Left ventricle myocardium inferior (tissue), 1 donor: ENCODE measurements around the gene NDEL1. TPM values are rescaled to one million over a fixed set of nuclear protein-coding genes. Genes with fewer than 3 reads are reported as not detected.

Experiments used
- DNase-seq: peaks from one replicate; pipeline ENCODE4 v3.0.0-alpha.2; 2020
- H3K27ac ChIP-seq: fragments of 200-600 bp; replicated peaks from 2 replicates; pipeline ENCODE4 v1.8.0; 2021
- H3K27me3 ChIP-seq: fragments of 200-600 bp; 2 replicates; pipeline ENCODE4 v1.8.0; 2021; ENCODE audit warnings: low read depth
- H3K36me3 ChIP-seq: fragments of 200-600 bp; 2 replicates; pipeline ENCODE4 v1.8.0; 2021
- H3K4me1 ChIP-seq: fragments of 200-600 bp; 2 replicates; pipeline ENCODE4 v1.8.0; 2021
- H3K4me3 ChIP-seq: fragments of 200-600 bp; 2 replicates; pipeline ENCODE4 v1.8.0; 2021; ENCODE audit warnings: mild to moderate bottlenecking, moderate library complexity
- H3K9me3 ChIP-seq: fragments of 200-600 bp; replicated peaks from 2 replicates; pipeline ENCODE4 v1.8.0; 2021
- intact Hi-C: fragments of 100-400 bp; cut with micrococcal nuclease; formaldehyde crosslinking; loops from one replicate; pipeline ENCODE4 v1.11.0; 2022
- total RNA-seq: library from RNA; stranded (reverse); fragmentation: NEBNext Ultra II Directional; extraction: Animal tissue kit (Norgen Biotek cat#: 25700); gene quantifications from one replicate; pipeline ENCODE4 v1.2.1, GENCODE V29; 2021
- TF ChIP-seq, protein P1 (sequence below): fragments of 200-600 bp; IDR thresholded peaks from 2 replicates; pipeline ENCODE4 v1.8.0; 2021; ENCODE audit warnings: antibody characterized with exemption, mild to moderate bottlenecking, borderline replicate concordance
- donor health status: DM: no; HTN: yes; CAD: no; lungs with severe emphysema.

Gene NDEL1
- total RNA-seq, 1 donor from 2014 or later = 25.0 TPM

DNA sequence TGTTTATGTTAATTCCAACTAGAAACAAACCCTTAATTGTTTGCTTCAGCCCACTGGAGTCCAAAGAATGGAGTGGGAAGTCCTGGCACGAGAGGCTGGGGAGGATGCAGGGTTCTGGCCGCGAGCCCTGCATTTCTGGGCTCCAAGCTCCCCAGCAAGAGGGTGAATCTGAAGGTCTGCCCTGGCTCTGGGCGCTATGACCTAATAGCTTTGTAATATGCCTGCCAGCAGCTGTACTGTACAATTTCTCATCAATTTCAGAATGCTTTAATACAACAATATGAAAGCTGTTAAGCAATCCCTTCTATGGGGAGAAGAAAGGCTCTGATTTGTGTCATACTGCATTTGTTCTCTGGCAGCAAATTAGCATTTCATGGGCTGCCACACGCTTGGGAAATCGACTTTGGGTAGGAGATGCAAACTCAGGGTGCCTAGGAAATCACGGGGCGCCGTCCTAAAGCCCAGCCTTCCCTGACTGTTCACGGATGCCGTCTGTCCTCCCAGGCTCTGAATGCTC lies 43.8 kb downstream of the NDEL1 start:
- Histone ChIP-seq H3K4me3 (no peak overlapping the region), H3K9me3 (peaks cover 2% of the 10 kb centered on the region), H3K27me3 (no peaks in the 10 kb centered on the region), H3K36me3 (peaks cover 98% of the 10 kb centered on the region), H3K27ac (peak overlapping the region; percentile 66), H3K4me1 (peaks cover 11% of the 10 kb centered on the region)
- intact Hi-C loops = no loop called here
- TF ChIP-seq, protein P1, sequence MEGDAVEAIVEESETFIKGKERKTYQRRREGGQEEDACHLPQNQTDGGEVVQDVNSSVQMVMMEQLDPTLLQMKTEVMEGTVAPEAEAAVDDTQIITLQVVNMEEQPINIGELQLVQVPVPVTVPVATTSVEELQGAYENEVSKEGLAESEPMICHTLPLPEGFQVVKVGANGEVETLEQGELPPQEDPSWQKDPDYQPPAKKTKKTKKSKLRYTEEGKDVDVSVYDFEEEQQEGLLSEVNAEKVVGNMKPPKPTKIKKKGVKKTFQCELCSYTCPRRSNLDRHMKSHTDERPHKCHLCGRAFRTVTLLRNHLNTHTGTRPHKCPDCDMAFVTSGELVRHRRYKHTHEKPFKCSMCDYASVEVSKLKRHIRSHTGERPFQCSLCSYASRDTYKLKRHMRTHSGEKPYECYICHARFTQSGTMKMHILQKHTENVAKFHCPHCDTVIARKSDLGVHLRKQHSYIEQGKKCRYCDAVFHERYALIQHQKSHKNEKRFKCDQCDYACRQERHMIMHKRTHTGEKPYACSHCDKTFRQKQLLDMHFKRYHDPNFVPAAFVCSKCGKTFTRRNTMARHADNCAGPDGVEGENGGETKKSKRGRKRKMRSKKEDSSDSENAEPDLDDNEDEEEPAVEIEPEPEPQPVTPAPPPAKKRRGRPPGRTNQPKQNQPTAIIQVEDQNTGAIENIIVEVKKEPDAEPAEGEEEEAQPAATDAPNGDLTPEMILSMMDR = no peak
- DNase-seq = peak; percentile 58

DNA sequence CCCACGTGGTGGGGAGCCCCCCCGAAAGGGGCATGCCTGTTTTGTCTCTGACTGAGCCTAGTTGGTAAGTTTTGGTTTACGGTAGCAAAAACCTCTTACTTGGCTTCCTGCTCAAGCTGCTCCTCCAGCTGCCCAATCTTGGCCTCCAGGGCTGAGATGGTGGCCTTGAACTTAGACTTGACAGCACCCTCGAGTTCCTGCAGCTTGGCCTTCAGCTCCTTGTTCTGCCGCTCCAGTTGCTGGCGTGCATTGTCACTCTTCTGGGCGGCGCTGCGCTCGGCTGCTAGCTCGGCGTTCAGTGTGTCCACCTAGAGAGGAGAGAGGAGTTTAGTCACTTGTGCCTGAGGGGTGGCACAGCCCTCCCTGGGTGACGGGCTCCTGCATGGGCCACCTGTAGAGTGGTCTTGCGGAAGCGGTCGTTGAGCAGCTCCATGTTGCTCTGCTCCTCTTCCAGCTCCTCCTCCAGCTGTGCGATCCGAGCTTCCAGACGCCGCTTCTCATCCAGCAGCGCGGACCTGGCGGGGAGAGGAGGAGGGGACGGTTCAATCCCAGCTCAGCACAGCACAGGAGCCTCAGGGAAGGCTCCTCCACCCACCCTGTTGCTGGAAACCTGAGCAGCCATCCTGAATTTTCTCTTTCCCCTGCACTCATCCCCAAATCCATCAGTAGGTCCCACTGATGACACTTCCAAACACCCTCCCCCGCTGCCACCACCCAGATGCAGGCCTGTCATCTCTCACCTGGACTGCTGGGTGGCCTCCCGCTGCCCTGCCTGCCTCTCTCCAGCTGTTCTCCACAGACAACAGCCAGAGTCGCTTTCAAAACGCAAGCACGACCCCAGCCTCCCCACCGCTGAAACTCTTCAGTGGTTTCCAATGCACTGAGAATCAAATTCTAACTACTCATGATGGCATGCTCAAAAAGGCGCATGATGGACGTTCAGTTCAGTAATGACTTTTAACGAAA lies 44.6 kb downstream of the NDEL1 start:
- H3K27ac ChIP-seq = peak overlapping the region; percentile 66
- intact Hi-C loops = no loop called here
- H3K4me1 ChIP-seq = peaks cover 11% of the 10 kb centered on the region
- DNase-seq = no peak
- TF ChIP-seq, protein P1 = no peak
- H3K27me3 ChIP-seq = no peaks in the 10 kb centered on the region
- H3K9me3 ChIP-seq = peaks cover 7% of the 10 kb centered on the region
- peaks cover 95% of the 10 kb centered on the region for H3K36me3 ChIP-seq
- no peak overlapping the region for H3K4me3 ChIP-seq

GRCh38 chr17:8481089-8481488 lies 45.4 kb downstream of the NDEL1 start:
- peaks cover 92% of the 10 kb centered on the region for H3K36me3 ChIP-seq
- H3K4me3 ChIP-seq = no peak overlapping the region
- H3K27me3 ChIP-seq = no peaks in the 10 kb centered on the region
- intact Hi-C loops = no loop called here
- DNase-seq = no peak
- TF ChIP-seq, protein P1 = no peak
- no peak overlapping the region for H3K27ac ChIP-seq
- peaks cover 11% of the 10 kb centered on the region for H3K4me1 ChIP-seq
- H3K9me3 ChIP-seq = peaks cover 7% of the 10 kb centered on the region

DNA sequence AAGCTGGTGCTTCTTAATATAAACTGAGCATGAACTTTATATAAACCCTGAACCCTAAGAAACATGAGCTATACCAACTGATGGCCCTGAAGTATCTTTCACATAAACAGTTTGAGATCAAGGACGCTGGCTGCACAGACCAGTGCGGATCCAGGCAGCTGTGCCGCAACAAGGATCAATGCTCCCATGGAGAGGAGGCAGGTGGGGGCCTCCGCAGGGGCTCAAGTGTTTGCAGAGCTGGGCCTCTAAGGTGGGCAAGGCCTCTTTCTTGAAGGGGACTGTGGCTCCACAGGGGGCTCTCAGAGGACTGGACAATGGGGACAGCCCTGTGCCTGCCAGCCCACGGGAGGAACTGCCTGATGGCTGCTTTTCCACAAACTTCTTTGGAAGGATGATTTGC lies 46.0 kb downstream of the NDEL1 start:
- intact Hi-C loops = no loop called here
- Histone ChIP-seq H3K4me3 (no peak overlapping the region), H3K9me3 (peaks cover 7% of the 10 kb centered on the region), H3K36me3 (peaks cover 89% of the 10 kb centered on the region), H3K27ac (no peak overlapping the region), H3K4me1 (peaks cover 11% of the 10 kb centered on the region), H3K27me3 (no peaks in the 10 kb centered on the region)
- DNase-seq = no peak
- TF ChIP-seq, protein P1 = no peak

DNA sequence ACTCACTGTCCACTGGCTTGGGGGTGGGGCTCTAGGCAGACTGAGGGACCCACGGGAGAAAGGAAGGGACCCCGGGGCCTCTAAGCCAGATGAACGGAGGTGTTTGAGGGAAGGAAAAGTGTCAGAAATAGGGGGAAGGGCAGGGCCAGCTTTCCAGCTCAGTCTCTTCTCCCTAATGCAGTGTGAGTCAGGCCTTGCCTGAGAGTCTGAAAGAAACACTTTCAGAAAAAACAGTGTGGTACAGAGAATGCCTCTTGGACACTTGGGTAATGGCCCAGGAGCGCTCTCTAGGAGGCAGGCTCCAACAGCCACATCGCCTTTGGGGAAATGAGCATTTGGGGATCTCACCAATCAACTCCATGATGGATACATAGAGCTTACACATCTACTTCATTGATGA lies 46.9 kb downstream of the NDEL1 start:
- Histone ChIP-seq H3K36me3 (peaks cover 89% of the 10 kb centered on the region), H3K9me3 (peaks cover 7% of the 10 kb centered on the region), H3K4me3 (no peak overlapping the region), H3K27ac (no peak overlapping the region), H3K4me1 (peaks cover 11% of the 10 kb centered on the region), H3K27me3 (no peaks in the 10 kb centered on the region)
- intact Hi-C loops = no loop called here
- TF ChIP-seq, protein P1 = no peak
- DNase-seq = no peak
